ENCODE results near the gene SFMBT1.

Gene SFMBT1

DNA sequence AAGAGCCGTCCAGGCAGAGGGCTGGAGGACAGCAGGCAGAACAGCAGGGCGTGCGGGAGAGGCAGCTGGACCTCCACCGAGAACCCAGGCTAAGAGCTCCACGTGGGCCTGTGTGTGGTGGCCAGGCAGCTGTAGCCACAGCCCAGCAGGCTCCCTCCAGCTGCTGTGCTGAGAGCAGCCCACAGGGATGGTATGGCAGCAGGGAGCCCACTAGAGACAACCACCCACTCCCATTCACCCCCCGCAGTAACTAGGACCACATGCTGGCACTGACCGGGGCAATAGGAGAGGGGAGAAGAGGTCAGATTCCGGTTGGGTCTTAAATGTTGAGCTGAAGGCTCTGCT lies 185.5 kb downstream of the SFMBT1 start:
- Histone ChIP-seq H3K9ac (ENCODE audit: low read length) (no peak overlapping the region), H3K79me2 (ENCODE audit: insufficient read depth, low read length) (no peaks in the 10 kb centered on the region), H4K20me1 (ENCODE audit: insufficient read depth, low read length) (no peaks in the 10 kb centered on the region), H3K4me3 (ENCODE audit: low read depth, low read length, poor library complexity, severe bottlenecking) (no peak overlapping the region), H2AFZ (ENCODE audit: low read length) (no peak overlapping the region), H3K4me2 (ENCODE audit: low read length) (no peak overlapping the region), H3K27ac (ENCODE audit: low read depth, low read length, poor library complexity, severe bottlenecking) (no peak overlapping the region), H3K9me3 (ENCODE audit: low read length) (no peaks in the 10 kb centered on the region), H3K27me3 (ENCODE audit: insufficient read depth, low read length) (no peaks in the 10 kb centered on the region), H3F3A (ENCODE audit: insufficient read depth, low read length) (no peaks in the 10 kb centered on the region), H3K36me3 (ENCODE audit: insufficient read depth, low read length) (peaks cover 4% of the 10 kb centered on the region), H3K4me1 (ENCODE audit: insufficient read depth, low read length, severe bottlenecking) (no peaks in the 10 kb centered on the region), H3K9me2 (ENCODE audit: low read depth, low read length) (no peaks in the 10 kb centered on the region)
- TF ChIP-seq, protein P1, sequence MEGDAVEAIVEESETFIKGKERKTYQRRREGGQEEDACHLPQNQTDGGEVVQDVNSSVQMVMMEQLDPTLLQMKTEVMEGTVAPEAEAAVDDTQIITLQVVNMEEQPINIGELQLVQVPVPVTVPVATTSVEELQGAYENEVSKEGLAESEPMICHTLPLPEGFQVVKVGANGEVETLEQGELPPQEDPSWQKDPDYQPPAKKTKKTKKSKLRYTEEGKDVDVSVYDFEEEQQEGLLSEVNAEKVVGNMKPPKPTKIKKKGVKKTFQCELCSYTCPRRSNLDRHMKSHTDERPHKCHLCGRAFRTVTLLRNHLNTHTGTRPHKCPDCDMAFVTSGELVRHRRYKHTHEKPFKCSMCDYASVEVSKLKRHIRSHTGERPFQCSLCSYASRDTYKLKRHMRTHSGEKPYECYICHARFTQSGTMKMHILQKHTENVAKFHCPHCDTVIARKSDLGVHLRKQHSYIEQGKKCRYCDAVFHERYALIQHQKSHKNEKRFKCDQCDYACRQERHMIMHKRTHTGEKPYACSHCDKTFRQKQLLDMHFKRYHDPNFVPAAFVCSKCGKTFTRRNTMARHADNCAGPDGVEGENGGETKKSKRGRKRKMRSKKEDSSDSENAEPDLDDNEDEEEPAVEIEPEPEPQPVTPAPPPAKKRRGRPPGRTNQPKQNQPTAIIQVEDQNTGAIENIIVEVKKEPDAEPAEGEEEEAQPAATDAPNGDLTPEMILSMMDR (IDR thresholded peaks at IDR 0.05; ENCODE audit: low read length): no peak
- no peak for TF ChIP-seq EZH2 (IDR thresholded peaks at IDR 0.05; ENCODE audit: borderline replicate concordance, low read length)

DNA sequence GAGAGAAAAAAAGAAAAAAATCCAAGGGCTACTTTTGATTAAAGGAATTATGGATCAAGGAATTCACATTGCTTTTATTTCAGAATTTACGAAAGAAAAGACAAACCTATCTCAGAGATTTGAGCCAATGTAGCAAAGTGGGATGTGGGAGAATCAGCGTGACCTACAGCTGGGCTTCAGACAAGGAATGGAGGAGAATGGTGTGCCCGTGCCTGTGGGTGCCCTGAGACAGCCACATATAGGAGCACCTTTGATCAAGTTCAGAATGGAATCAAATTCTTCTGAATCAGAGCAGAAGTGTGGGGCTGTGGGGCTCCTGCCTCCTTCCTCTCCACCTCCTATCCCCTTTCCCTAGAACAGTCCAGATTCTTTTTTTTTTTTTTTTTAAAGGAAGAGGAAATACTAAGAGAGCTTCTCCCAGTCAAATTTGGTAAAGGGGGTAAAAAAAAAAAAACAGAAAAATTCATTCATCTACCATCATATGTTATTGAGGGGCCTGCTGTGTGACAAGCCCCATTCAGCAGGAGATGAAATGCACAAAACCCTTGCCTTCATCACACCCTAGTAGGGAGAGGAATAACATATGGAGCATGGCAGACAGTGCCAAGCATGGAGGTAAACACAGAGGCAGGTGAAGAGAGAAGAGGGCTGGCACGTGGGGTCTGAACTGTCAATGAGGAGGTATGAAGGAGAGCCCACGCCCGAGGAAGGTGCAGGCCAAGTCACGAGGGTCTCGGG lies 186.0 kb downstream of the SFMBT1 start:
- Histone ChIP-seq H3K79me2 (ENCODE audit: insufficient read depth, low read length) (no peaks in the 10 kb centered on the region), H2AFZ (ENCODE audit: low read length) (no peak overlapping the region), H3K36me3 (ENCODE audit: insufficient read depth, low read length) (peaks cover 4% of the 10 kb centered on the region), H3K4me1 (ENCODE audit: insufficient read depth, low read length, severe bottlenecking) (no peaks in the 10 kb centered on the region), H3K27me3 (ENCODE audit: insufficient read depth, low read length) (no peaks in the 10 kb centered on the region), H3K9me3 (ENCODE audit: low read length) (no peaks in the 10 kb centered on the region), H3K9ac (ENCODE audit: low read length) (no peak overlapping the region), H3K4me2 (ENCODE audit: low read length) (no peak overlapping the region), H3K4me3 (ENCODE audit: low read depth, low read length, poor library complexity, severe bottlenecking) (no peak overlapping the region), H3K9me2 (ENCODE audit: low read depth, low read length) (no peaks in the 10 kb centered on the region), H3F3A (ENCODE audit: insufficient read depth, low read length) (no peaks in the 10 kb centered on the region), H4K20me1 (ENCODE audit: insufficient read depth, low read length) (no peaks in the 10 kb centered on the region), H3K27ac (ENCODE audit: low read depth, low read length, poor library complexity, severe bottlenecking) (no peak overlapping the region)
- TF ChIP-seq, protein P1 (IDR thresholded peaks at IDR 0.05; ENCODE audit: low read length): no peak
- TF ChIP-seq EZH2 (IDR thresholded peaks at IDR 0.05; ENCODE audit: borderline replicate concordance, low read length): no peak

DNA sequence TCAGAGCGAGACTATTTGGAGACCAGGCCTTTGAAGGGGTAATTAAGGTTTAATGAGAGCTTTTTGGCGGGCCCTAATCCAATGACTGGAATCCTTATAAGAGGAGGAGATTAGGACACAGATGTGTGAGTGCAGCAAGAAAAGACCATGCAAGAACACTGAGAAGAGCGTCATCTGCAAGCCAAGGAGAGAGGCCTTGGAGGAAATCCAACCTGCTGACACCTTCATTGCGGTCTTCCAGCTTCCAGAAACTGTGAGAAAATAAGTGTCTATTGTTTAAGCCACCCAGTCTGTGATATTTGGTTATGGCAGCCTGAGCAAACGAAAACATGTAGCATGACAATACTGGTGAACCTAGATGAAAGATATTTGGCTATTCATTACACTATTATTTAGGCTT lies 188.0 kb downstream of the SFMBT1 start:
- no peak overlapping the region for H2AFZ ChIP-seq (ENCODE audit: low read length)
- peaks cover 8% of the 10 kb centered on the region; the same call in 1 of the 2 replicates for H3K36me3 ChIP-seq (ENCODE audit: insufficient read depth, low read length)
- no peaks in the 10 kb centered on the region for H3K79me2 ChIP-seq (ENCODE audit: insufficient read depth, low read length)
- H3K9ac ChIP-seq (ENCODE audit: low read length): no peak overlapping the region
- no peak overlapping the region for H3K4me3 ChIP-seq (ENCODE audit: low read depth, low read length, poor library complexity, severe bottlenecking)
- no peak overlapping the region for H3K27ac ChIP-seq (ENCODE audit: low read depth, low read length, poor library complexity, severe bottlenecking)
- no peaks in the 10 kb centered on the region for H4K20me1 ChIP-seq (ENCODE audit: insufficient read depth, low read length)
- no peak overlapping the region for H3K4me2 ChIP-seq (ENCODE audit: low read length)
- H3F3A ChIP-seq (ENCODE audit: insufficient read depth, low read length): no peaks in the 10 kb centered on the region
- no peaks in the 10 kb centered on the region for H3K27me3 ChIP-seq (ENCODE audit: insufficient read depth, low read length)
- no peaks in the 10 kb centered on the region for H3K4me1 ChIP-seq (ENCODE audit: insufficient read depth, low read length, severe bottlenecking)
- H3K9me3 ChIP-seq (ENCODE audit: low read length): no peaks in the 10 kb centered on the region
- H3K9me2 ChIP-seq (ENCODE audit: low read depth, low read length): no peaks in the 10 kb centered on the region
- TF ChIP-seq, protein P1 (IDR thresholded peaks at IDR 0.05; ENCODE audit: low read length): no peak
- TF ChIP-seq EZH2 (IDR thresholded peaks at IDR 0.05; ENCODE audit: borderline replicate concordance, low read length): no peak
